Hepatocyte (in vitro differentiated cells): ENCODE data around the gene SELENOF. TPM values are rescaled to one million over a fixed set of nuclear protein-coding genes. Genes with fewer than 3 reads are reported as not detected.

Experiments
- DNase-seq: peaks from one replicate; pipeline ENCODE4 v3.0.0-alpha.2; 2016; ENCODE audit warnings: low spot score
- H2AFZ ChIP-seq: fragments of 200-600 bp; sonication (generic); 2 replicates; pipeline ENCODE4 v1.6.0; 2016; ENCODE audit warnings: antibody characterized with exemption, mild to moderate bottlenecking
- H3K27ac ChIP-seq: fragments of 200-600 bp; sonication (generic); 2 replicates; pipeline ENCODE4 v1.5.1; 2016; ENCODE audit warnings: mild to moderate bottlenecking
- H3K27me3 ChIP-seq: fragments of 200-600 bp; sonication (generic); 2 replicates; pipeline ENCODE4 v1.6.1; 2016
- H3K36me3 ChIP-seq: fragments of 200-600 bp; sonication (generic); replicated peaks from 2 replicates; pipeline ENCODE4 v1.5.1; 2016; ENCODE audit warnings: low read depth; ENCODE audit not compliant: insufficient read depth
- H3K4me1 ChIP-seq: fragments of 200-600 bp; sonication (generic); 2 replicates; pipeline ENCODE4 v1.5.1; 2016; ENCODE audit warnings: mild to moderate bottlenecking, moderate library complexity; ENCODE audit not compliant: insufficient read depth
- H3K4me2 ChIP-seq: fragments of 200-600 bp; sonication (generic); 2 replicates; pipeline ENCODE4 v1.6.0; 2016
- H3K4me3 ChIP-seq: fragments of 200-600 bp; sonication (generic); 2 replicates; pipeline ENCODE4 v1.5.1; 2016; ENCODE audit warnings: mild to moderate bottlenecking
- H3K79me2 ChIP-seq: fragments of 200-600 bp; sonication (generic); 2 replicates; pipeline ENCODE4 v1.6.0; 2017; ENCODE audit warnings: mild to moderate bottlenecking
- H3K9me2 ChIP-seq: fragments of 200-600 bp; sonication (generic); replicated peaks from 2 replicates; pipeline ENCODE4 v1.6.0; 2017; ENCODE audit warnings: mild to moderate bottlenecking; ENCODE audit not compliant: insufficient read depth
- H3K9me3 ChIP-seq: fragments of 200-600 bp; sonication (generic); 2 replicates; pipeline ENCODE4 v1.5.1; 2016; ENCODE audit warnings: low read depth, mild to moderate bottlenecking
- H4K20me1 ChIP-seq: fragments of 200-600 bp; sonication (generic); 2 replicates; pipeline ENCODE4 v1.6.0; 2016; ENCODE audit warnings: mild to moderate bottlenecking; ENCODE audit not compliant: insufficient read depth, poor library complexity, severe bottlenecking
- CTCF ChIP-seq: fragments of 200-600 bp; sonication (generic); IDR thresholded peaks from 2 replicates; pipeline ENCODE4 v1.5.1; 2016; ENCODE audit warnings: antibody characterized with exemption, mild to moderate bottlenecking; ENCODE audit not compliant: poor library complexity
- EZH2 ChIP-seq: fragments of 200-600 bp; sonication (generic); IDR thresholded peaks from 2 replicates; pipeline ENCODE4 v1.6.1; 2016; ENCODE audit warnings: antibody characterized with exemption, mild to moderate bottlenecking, borderline replicate concordance
- EZH2phosphoT487 ChIP-seq: fragments of 200-600 bp; sonication (generic); IDR thresholded peaks from one replicate; pipeline ENCODE4 v1.6.1; 2018; ENCODE audit warnings: antibody characterized with exemption, mild to moderate bottlenecking, low read depth, moderate library complexity; ENCODE audit not compliant: unreplicated experiment, severe bottlenecking
- WGBS: methylation state at CpG from one replicate; pipeline ENCODE4 v1.1.6; 2016; ENCODE audit warnings: low lambda C conversion rate; ENCODE audit errors: missing lambda C conversion rate; 5-methylcytosine and 5-hydroxymethylcytosine counted together
- polyA plus RNA-seq: library from polyadenylated mRNA; unstranded; fragments of >200 nt; fragmentation: Nextera tagmentation; extraction: Ambion mirVana; gene quantifications from 2 replicates; pipeline ENCODE4 v1.2.1, GENCODE V29; 2016
- total RNA-seq: library from RNA; depleted of rRNA; stranded (reverse); fragments of >200 nt; gene quantifications from 2 replicates; pipeline ENCODE4 v1.2.3, GENCODE V29; 2014

Gene SELENOF
- total and polyA plus RNA-seq, 2 experiments from 2014 or later = 168 to 193 TPM

DNA sequence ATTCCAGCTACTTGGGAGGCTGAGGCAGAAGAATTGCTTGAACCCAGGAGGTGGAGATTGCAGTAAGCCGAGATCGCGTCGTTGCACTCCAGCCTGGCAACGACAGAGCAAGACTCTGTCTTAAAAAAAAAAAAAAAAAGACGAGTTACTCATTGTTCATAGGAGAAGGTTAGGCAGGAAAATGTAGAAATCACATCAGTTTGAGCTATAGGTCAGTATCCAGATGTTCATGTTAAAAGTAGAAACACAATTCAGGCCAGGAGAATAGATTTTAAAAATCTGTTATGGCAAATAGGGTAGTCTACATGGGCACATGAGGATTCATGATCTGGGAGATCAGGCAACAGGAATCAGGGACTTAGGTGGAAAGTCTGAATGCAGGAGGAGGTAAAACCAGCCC, 57.7 kb downstream of the SELENOF start:
- Histone ChIP-seq H3K36me3 (no peaks in the 10 kb centered on the region), H3K9me3 (no peaks in the 10 kb centered on the region), H3K4me2 (no peak overlapping the region), H3K79me2 (no peaks in the 10 kb centered on the region), H2AFZ (no peak overlapping the region), H4K20me1 (no peaks in the 10 kb centered on the region), H3K9me2 (no peaks in the 10 kb centered on the region), H3K27ac (no peak overlapping the region), H3K27me3 (no peaks in the 10 kb centered on the region), H3K4me1 (no peaks in the 10 kb centered on the region), H3K4me3 (no peak overlapping the region)
- DNase-seq = no peak
- 92% methylated on average over 6 of the region's 6 CpGs for WGBS
- TF ChIP-seq EZH2 (no peak), CTCF (no peak)

GRCh38 chr1:86854352-86854751, 59.6 kb downstream of the SELENOF start:
- Histone ChIP-seq H3K79me2 (no peaks in the 10 kb centered on the region), H3K4me3 (no peak overlapping the region), H3K27ac (no peak overlapping the region), H3K27me3 (no peaks in the 10 kb centered on the region), H4K20me1 (no peaks in the 10 kb centered on the region), H3K4me1 (no peaks in the 10 kb centered on the region), H3K9me3 (no peaks in the 10 kb centered on the region), H3K9me2 (no peaks in the 10 kb centered on the region), H3K4me2 (no peak overlapping the region), H3K36me3 (no peaks in the 10 kb centered on the region), H2AFZ (no peak overlapping the region)
- DNase-seq = no peak
- TF ChIP-seq EZH2 = no peak
- no peak for TF ChIP-seq EZH2phosphoT487
- no peak for TF ChIP-seq CTCF
- 97% methylated on average over 3 of the region's 3 CpGs for WGBS

DNA sequence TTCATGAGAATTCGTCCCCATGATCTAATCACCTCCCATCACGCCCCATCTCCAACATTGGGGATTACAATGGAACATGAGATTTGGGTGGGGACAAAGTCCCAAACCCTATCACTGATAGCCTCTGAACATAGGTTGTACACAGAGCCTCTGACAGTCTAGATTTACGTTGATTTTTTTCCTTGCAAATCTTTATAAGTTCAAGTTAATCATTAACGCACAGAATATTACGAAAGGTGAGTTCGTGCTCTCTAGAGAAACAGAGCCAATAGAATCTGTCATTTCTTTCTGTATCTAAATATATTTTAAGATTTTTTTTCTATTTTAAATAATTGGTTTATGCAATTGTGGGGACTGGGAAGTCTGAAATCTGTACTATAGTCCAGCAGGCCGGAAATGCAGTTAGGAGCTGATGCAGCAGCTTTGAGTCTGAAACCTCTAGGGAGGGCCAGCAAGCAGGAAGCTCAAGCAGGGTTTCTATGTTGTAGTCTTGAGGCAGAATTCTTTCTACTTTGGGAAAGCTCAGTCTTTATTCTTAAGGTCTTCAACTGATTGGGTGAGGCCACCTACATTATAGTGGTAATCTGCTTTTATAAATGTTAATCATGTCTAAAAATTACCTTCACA, 61.0 kb downstream of the SELENOF start:
- Histone ChIP-seq H3K27ac (peak overlapping the region; percentile 21), H3K36me3 (no peaks in the 10 kb centered on the region), H3K4me2 (peak overlapping the region; percentile 4), H3K9me3 (no peaks in the 10 kb centered on the region), H3K27me3 (no peaks in the 10 kb centered on the region), H4K20me1 (no peaks in the 10 kb centered on the region), H3K9me2 (no peaks in the 10 kb centered on the region), H3K4me1 (no peaks in the 10 kb centered on the region), H2AFZ (no peak overlapping the region), H3K4me3 (no peak overlapping the region), H3K79me2 (no peaks in the 10 kb centered on the region)
- peak; percentile 23 for DNase-seq
- TF ChIP-seq EZH2 (no peak), EZH2phosphoT487 (no peak), CTCF (no peak)
- WGBS = 83% methylated on average over 7 of the region's 7 CpGs
